HCT116 (cell line): ENCODE measurements around the gene GLTP.

Experiments used
- ATF3 ChIP-seq: IDR thresholded peaks from 2 replicates; pipeline ENCODE4 v1.6.1; 2012
- CTCF ChIP-seq, 3 experiments: fragments of 200-600 bp in 1 of 3; sonication (generic) in 1 of 3; IDR thresholded peaks in 2 of 3; conservative IDR thresholded peaks in 1 of 3; 2 replicates each; pipeline ENCODE4 v1.5.1; 2012 to 2017; ENCODE audit warnings: low read depth in 2 of 3, low read length in 2 of 3, antibody characterized with exemption in 1 of 3, borderline replicate concordance in 1 of 3, control low read depth in 1 of 3, mild to moderate bottlenecking in 1 of 3, mixed read lengths in 1 of 3, mixed run types in 1 of 3, moderate library complexity in 1 of 3; ENCODE audit not compliant: insufficient read depth in 1 of 3
- EZH2phosphoT487 ChIP-seq: fragments of 200-600 bp; IDR thresholded peaks from 2 replicates; pipeline ENCODE4 v1.6.1; 2018; ENCODE audit warnings: antibody characterized with exemption, borderline replicate concordance
- POLR2A ChIP-seq: IDR thresholded peaks from 2 replicates; pipeline ENCODE4 v1.7.0; 2011; ENCODE audit warnings: borderline replicate concordance; ENCODE audit not compliant: insufficient read depth, insufficient read length; ENCODE audit errors: extremely low read depth
- REST ChIP-seq: IDR thresholded peaks from 2 replicates; pipeline ENCODE4 v1.6.1; 2012; ENCODE audit warnings: low read depth
- ZBTB33 ChIP-seq: IDR thresholded peaks from 2 replicates; pipeline ENCODE4 v1.6.1; 2011; ENCODE audit warnings: mild to moderate bottlenecking, low read length, moderate library complexity; ENCODE audit not compliant: insufficient replicate concordance; ENCODE audit errors: extremely low read depth

- no peak for TF ChIP-seq CTCF (IDR thresholded peaks at IDR 0.05 in 2 of 3, conservative IDR thresholded peaks at IDR 0.05 in 1 of 3; ENCODE audit: borderline replicate concordance in 1 of 3, insufficient read depth in 1 of 3, low read depth in 2 of 3, low read length in 2 of 3)
- TF ChIP-seq EZH2phosphoT487 = no peak
- TF ChIP-seq ZBTB33 = no peak
- no peak for TF ChIP-seq REST
- no peak for TF ChIP-seq POLR2A
- TF ChIP-seq ATF3 = no peak
Observed at GRCh38 chr12:109813810-109814416, 66.4 kb downstream of the GLTP start.
